Colonic mucosa (tissue), 4 donors: ENCODE measurements around the gene XPO4. TPM values are rescaled to one million over a fixed set of nuclear protein-coding genes. Genes with fewer than 3 reads are reported as not detected.
A peak's percentile ranks its signal among the peaks of the same experiment; 100 is the strongest.

ENCODE experiments used
- DNase-seq: peaks from one replicate; pipeline ENCODE4 v3.0.0-alpha.2; 2020
- H3K27ac ChIP-seq: fragments of 200-600 bp; one replicate; pipeline ENCODE4 v1.8.0; 2021
- H3K27me3 ChIP-seq: fragments of 200-600 bp; one replicate; pipeline ENCODE4 v1.8.0; 2021
- H3K36me3 ChIP-seq: fragments of 200-600 bp; one replicate; pipeline ENCODE4 v1.8.0; 2021
- H3K4me1 ChIP-seq: fragments of 200-600 bp; one replicate; pipeline ENCODE4 v1.8.0; 2021; ENCODE audit warnings: mild to moderate bottlenecking
- H3K4me3 ChIP-seq: fragments of 200-600 bp; one replicate; pipeline ENCODE4 v1.8.0; 2021
- H3K9ac ChIP-seq, 2 donors: one replicate each; pipeline ENCODE4 v1.7.0; 2013; ENCODE audit warnings: control low read depth in 2 of 2, low read depth in 2 of 2, low read length in 2 of 2
- H3K9me3 ChIP-seq: fragments of 200-600 bp; one replicate; pipeline ENCODE4 v1.8.0; 2021
- CTCF ChIP-seq: fragments of 200-600 bp; IDR thresholded peaks from one replicate; pipeline ENCODE4 v1.8.0; 2022; ENCODE audit warnings: antibody characterized with exemption, mild to moderate bottlenecking
- intact Hi-C: fragments of 100-400 bp; cut with DNase I; formaldehyde crosslinking; loops from one replicate; pipeline ENCODE4 v1.14.1; 2022
- total RNA-seq, 2 donors: library from RNA; stranded (reverse); fragmentation: NEBNext Ultra II Directional in 1 of 2; extraction: Animal tissue kit (Norgen Biotek cat#: 25700) in 1 of 2; gene quantifications; one replicate each; pipeline ENCODE4 v1.2.1, GENCODE V29; 2021
- donor health status: healthy.
- donor health status: DM: no; HTN: no; CAD: no.
- donor health status: DM: no; HTN: no; CAD: no.

The XPO4 gene
- total RNA-seq, 2 donors from 2014 or later, result 9.1 to 18.2 TPM

GRCh38 chr13:20778311-20778710 lies 124.2 kb downstream of the XPO4 start:
- Histone ChIP-seq H3K27ac (no peak overlapping the region), H3K4me3 (no peak overlapping the region), H3K4me1 (no peaks in the 10 kb centered on the region), H3K9ac (no peak overlapping the region), H3K27me3 (no peaks in the 10 kb centered on the region), H3K9me3 (no peaks in the 10 kb centered on the region), H3K36me3 (no peaks in the 10 kb centered on the region)
- DNase-seq, result no peak
- intact Hi-C loops, result no loop called here
- TF ChIP-seq CTCF, result no peak

- intact Hi-C loops, result no loop called here
Measured at GRCh38 chr13:20776751-20777150, 125.8 kb downstream of the XPO4 start.

GRCh38 chr13:20775961-20776360 lies 126.6 kb downstream of the XPO4 start:
- Histone ChIP-seq H3K27ac (no peak overlapping the region), H3K27me3 (no peaks in the 10 kb centered on the region), H3K9ac (no peak overlapping the region), H3K9me3 (no peaks in the 10 kb centered on the region), H3K4me1 (peaks cover 5% of the 10 kb centered on the region), H3K36me3 (no peaks in the 10 kb centered on the region), H3K4me3 (no peak overlapping the region)
- intact Hi-C loops, result no loop called here
- no peak for DNase-seq
- TF ChIP-seq CTCF, result no peak

More at GRCh38 chr13:20776751-20777150, 125.8 kb downstream of the XPO4 start:
- no peak for TF ChIP-seq CTCF
- Histone ChIP-seq H3K9ac (no peak overlapping the region), H3K27ac (no peak overlapping the region), H3K9me3 (no peaks in the 10 kb centered on the region), H3K27me3 (no peaks in the 10 kb centered on the region), H3K36me3 (no peaks in the 10 kb centered on the region), H3K4me3 (no peak overlapping the region), H3K4me1 (peaks cover 5% of the 10 kb centered on the region)
- no peak for DNase-seq

- intact Hi-C loops, result no loop called here
- H3K9me3 ChIP-seq, result no peaks in the 10 kb centered on the region
- no peak for TF ChIP-seq CTCF
Measured at GRCh38 chr13:20774746-20775145, 127.8 kb downstream of the XPO4 start.

GRCh38 chr13:20773194-20774080 lies 129.1 kb downstream of the XPO4 start, which contains the start of gene EEF1AKMT1:
TSS of gene EEF1AKMT1 (minus strand) at chr13:20773961. CDS start at chr13:20757598, 16,363 bp downstream.
- Histone ChIP-seq H3K9me3 (no peaks in the 10 kb centered on the region), H3K27ac (peak within 1 kb of the TSS; percentile 83), H3K9ac (peak within 1 kb of the TSS; percentile 80 to 86), H3K4me1 (peaks cover 5% of the 10 kb centered on the region), H3K27me3 (no peaks in the 10 kb centered on the region), H3K36me3 (no peaks in the 10 kb centered on the region), H3K4me3 (peak within 1 kb of the TSS; percentile 49)
- intact Hi-C loops, result no loop called here
- peak; percentile 95 for DNase-seq
- TF ChIP-seq CTCF, result no peak

More at GRCh38 chr13:20774746-20775145, 127.8 kb downstream of the XPO4 start:
- Histone ChIP-seq H3K27ac (no peak overlapping the region), H3K27me3 (no peaks in the 10 kb centered on the region), H3K9ac (no peak overlapping the region), H3K4me1 (peaks cover 5% of the 10 kb centered on the region), H3K36me3 (no peaks in the 10 kb centered on the region), H3K4me3 (no peak overlapping the region)
- no peak for DNase-seq
